ENCODE measurements around the gene AKAP13. TPM values are rescaled to one million over a fixed set of nuclear protein-coding genes. Genes with fewer than 3 reads are reported as not detected.
A peak's percentile ranks its signal among the peaks of the same experiment; 100 is the strongest.

Gene AKAP13
- total and polyA plus RNA-seq, 2 experiments from 2014 or later, result 53.1 to 108 TPM

- H3K9me3 ChIP-seq (ENCODE audit: low read depth), result no peaks in the 10 kb centered on the region
- H3K27ac ChIP-seq, result no peak overlapping the region
- no peak overlapping the region for H3K4me3 ChIP-seq
- H3K27me3 ChIP-seq, result no peaks in the 10 kb centered on the region
- no peak for DNase-seq (ENCODE audit: low read depth in 1 of 2, low spot score in 1 of 2)
- H3K4me1 ChIP-seq (ENCODE audit: low read depth), result peaks cover 13% of the 10 kb centered on the region
- H3K36me3 ChIP-seq, result no peaks in the 10 kb centered on the region
- no peak for TF ChIP-seq CTCF (IDR thresholded peaks at IDR 0.05; ENCODE audit: low read depth, low read length)
Measured at GRCh38 chr15:85762756-85763127, 382.3 kb downstream of the AKAP13 start.

- TF ChIP-seq CTCF (IDR thresholded peaks at IDR 0.05; ENCODE audit: low read depth, low read length), result no peak
- no peak overlapping the region for H3K4me3 ChIP-seq
- no peak for DNase-seq (ENCODE audit: low read depth in 1 of 2, low spot score in 1 of 2)
- H3K27me3 ChIP-seq, result no peaks in the 10 kb centered on the region
- no peak overlapping the region for H3K27ac ChIP-seq
- no peaks in the 10 kb centered on the region for H3K36me3 ChIP-seq
- peaks cover 13% of the 10 kb centered on the region for H3K4me1 ChIP-seq (ENCODE audit: low read depth)
- no peaks in the 10 kb centered on the region for H3K9me3 ChIP-seq (ENCODE audit: low read depth)
Measured at GRCh38 chr15:85763157-85763556, 382.8 kb downstream of the AKAP13 start.

DNA sequence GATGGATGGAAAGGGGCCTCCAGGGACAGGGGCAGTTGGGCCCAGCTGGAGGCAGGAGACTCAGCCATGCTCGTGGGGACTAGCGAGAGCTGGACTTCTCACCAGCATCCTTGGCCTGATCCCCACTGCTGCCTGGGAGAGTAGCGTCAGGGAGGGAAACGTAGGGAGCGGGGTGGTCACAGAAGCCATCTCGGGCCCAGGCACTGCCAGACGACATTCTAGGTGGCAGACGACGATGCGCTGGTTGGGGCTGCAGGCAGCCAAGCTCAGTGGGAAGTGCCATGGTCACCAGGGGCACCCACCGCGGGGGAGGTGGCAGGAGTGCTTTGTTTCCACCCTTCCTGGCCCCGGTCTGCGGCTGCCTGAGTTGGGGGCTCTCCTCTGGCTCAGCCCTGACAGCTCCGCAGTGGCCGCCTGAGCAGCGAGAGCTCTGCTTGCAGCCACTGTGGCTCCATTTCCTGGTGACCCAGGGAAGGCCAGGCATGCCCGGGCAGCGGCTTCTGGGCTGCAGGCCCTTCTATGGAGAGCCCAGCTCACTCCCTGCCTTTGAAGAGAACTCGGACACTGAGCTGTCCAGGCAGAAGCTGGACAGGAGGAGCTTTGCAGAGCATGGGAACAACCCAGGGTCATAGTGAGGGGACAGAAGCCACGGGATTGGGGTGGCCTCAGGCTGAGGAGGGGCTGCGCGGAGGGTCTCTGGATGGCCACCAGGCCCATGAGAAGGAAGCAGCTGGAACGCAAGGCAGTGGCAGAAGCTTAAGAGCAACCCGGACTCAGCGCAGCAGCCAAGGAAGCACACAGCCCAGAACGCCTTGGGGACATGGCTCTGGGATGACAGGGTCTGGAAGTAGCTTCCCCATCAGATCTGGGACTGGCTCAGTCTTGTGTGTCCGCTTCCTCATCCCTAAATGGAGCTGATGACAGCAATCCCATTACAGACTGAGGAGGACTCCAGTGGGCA lies 383.6 kb downstream of the AKAP13 start:
- peaks cover 13% of the 10 kb centered on the region for H3K4me1 ChIP-seq (ENCODE audit: low read depth)
- TF ChIP-seq CTCF (IDR thresholded peaks at IDR 0.05; ENCODE audit: low read depth, low read length), result no peak
- H3K27me3 ChIP-seq, result no peaks in the 10 kb centered on the region
- no peak overlapping the region for H3K4me3 ChIP-seq
- H3K36me3 ChIP-seq, result no peaks in the 10 kb centered on the region
- no peak for DNase-seq (ENCODE audit: low read depth in 1 of 2, low spot score in 1 of 2)
- no peaks in the 10 kb centered on the region for H3K9me3 ChIP-seq (ENCODE audit: low read depth)
- peak overlapping the region; percentile 51 for H3K27ac ChIP-seq

GRCh38 chr15:85764649-85765277 lies 384.4 kb downstream of the AKAP13 start:
- H3K4me1 ChIP-seq (ENCODE audit: low read depth), result peaks cover 13% of the 10 kb centered on the region
- TF ChIP-seq CTCF (IDR thresholded peaks at IDR 0.05; ENCODE audit: low read depth, low read length), result no peak
- no peaks in the 10 kb centered on the region for H3K9me3 ChIP-seq (ENCODE audit: low read depth)
- H3K27ac ChIP-seq, result peak overlapping the region; percentile 51
- H3K4me3 ChIP-seq, result no peak overlapping the region
- peak in 1 of 2 donors; percentile 58 for DNase-seq (ENCODE audit: low read depth in 1 of 2, low spot score in 1 of 2)
- no peaks in the 10 kb centered on the region for H3K36me3 ChIP-seq
- H3K27me3 ChIP-seq, result no peaks in the 10 kb centered on the region

DNA sequence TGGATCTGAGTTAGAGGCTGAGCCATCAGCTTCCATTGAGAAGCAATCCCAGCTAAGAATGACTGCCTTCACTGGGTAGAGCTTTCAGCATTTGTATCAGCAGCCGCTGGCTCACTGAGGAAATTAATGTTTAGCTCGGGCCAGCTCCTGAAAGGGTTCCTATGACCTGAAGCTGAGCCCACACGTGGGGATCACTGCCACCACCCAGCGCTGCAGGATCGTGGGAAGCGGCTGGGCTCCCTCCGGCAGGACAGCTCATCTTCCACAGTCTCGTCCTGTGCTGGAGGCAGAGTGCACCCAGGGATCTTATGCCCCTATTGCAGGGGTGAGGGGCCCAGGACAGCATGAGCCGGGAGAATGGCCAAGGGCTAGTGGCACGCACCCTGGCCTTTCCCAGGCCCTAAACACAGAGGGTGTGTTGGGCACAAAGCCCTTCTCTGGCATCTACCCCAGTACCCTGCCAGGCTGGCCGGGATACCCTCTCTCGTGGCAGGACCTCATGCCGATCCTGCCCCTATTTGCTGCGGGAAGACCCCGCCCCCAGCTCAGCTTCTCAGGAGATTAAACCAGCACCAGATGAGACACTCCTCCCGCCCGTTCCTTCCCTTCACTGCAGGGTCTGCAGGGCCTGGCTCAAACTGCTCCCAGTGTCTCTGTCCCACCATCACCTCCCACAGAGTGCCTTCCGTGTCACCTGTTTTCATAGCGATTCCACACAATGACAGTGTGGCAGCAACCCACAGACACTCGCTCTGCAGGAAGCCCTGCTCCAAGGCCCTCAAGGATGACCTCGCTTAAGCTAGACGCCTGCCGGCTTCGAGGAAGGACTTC lies 385.8 kb downstream of the AKAP13 start:
- Histone ChIP-seq H3K27me3 (no peaks in the 10 kb centered on the region), H3K4me3 (no peak overlapping the region), H3K36me3 (no peaks in the 10 kb centered on the region), H3K27ac (no peak overlapping the region), H3K4me1 (ENCODE audit: low read depth) (peaks cover 12% of the 10 kb centered on the region), H3K9me3 (ENCODE audit: low read depth) (no peaks in the 10 kb centered on the region)
- TF ChIP-seq CTCF (IDR thresholded peaks at IDR 0.05; ENCODE audit: low read depth, low read length), result no peak
- DNase-seq (ENCODE audit: low read depth in 1 of 2, low spot score in 1 of 2), result no peak
